Activated T-cell treated with anti-CD3 and anti-CD28 coated beads, Interleukin-2, amount 50 U/mL, for 24 hours (primary cell): Measurements from ENCODE around the gene ALOX5AP.

Experiments
- DNase-seq: peaks from one replicate; pipeline ENCODE4 v3.0.0-alpha.2; 2020
- H3K27ac Mint-ChIP-seq: 2 replicates; pipeline ENCODE4 v1.8.0; 2020; ENCODE audit warnings: mild to moderate bottlenecking, mixed read lengths
- H3K27me3 Mint-ChIP-seq: 2 replicates; pipeline ENCODE4 v1.8.0; 2020; ENCODE audit warnings: mixed read lengths
- H3K36me3 Mint-ChIP-seq: 2 replicates; pipeline ENCODE4 v1.8.0; 2020; ENCODE audit warnings: low read depth, mixed read lengths
- H3K4me1 Mint-ChIP-seq: 2 replicates; pipeline ENCODE4 v1.8.0; 2020; ENCODE audit warnings: low read depth, mixed read lengths
- H3K4me3 Mint-ChIP-seq: 2 replicates; pipeline ENCODE4 v1.8.0; 2020; ENCODE audit warnings: mild to moderate bottlenecking, moderate library complexity, mixed read lengths
- H3K9me3 Mint-ChIP-seq: 2 replicates; pipeline ENCODE4 v1.8.0; 2020; ENCODE audit warnings: mixed read lengths

ALOX5AP gene

DNA sequence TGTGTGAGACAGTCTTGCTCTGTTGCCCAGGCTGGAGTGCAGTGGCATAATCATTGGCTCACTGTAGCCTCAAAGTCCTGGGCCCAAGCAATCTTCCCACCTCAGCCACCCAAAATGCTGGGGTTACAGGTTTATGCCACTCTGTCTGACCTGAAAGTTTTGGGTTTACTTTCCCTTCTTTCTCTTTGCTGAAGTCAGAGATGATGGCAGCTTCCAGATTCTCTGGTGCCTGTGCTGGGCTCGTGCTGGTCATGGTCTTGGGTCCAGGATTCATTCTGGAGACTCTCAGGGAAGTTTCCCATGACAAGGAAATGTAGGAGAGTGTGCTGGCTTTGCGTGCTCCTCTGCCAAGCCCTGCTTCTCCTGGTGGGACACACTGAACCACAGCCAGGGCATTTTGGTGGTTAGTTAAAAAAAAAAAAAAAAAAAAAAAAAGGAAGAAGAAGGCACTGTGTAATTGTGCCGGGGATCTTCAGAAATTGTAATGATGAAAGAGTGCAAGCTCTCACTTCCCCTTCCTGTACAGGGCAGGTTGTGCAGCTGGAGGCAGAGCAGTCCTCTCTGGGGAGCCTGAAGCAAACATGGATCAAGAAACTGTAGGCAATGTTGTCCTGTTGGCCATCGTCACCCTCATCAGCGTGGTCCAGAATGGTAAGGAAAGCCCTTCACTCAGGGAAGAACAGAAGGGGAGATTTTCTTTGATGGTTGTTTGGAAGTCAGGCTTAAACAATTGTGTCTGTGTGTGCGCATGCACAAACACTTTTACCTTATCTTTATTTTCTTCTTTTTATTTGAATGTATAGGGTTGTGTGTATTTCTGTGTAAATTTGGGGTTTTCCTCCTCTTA is at the start of gene ALOX5AP:
ALOX5AP (plus strand) TSS at position 519 of the 847 bp plus-strand sequence; CDS start at position 582, 63 bp downstream.
- Mint-ChIP-seq H3K4me1 (peaks cover 64% of the 10 kb centered on the region), H3K27ac (peak within 1 kb of the TSS; percentile 92), H3K36me3 (peaks cover 1% of the 10 kb centered on the region), H3K27me3 (no peaks in the 10 kb centered on the region), H3K4me3 (peak within 1 kb of the TSS; percentile 80), H3K9me3 (no peaks in the 10 kb centered on the region)
- DNase-seq: peak; percentile 50

GRCh38 chr13:30685987-30686386 is 49.4 kb upstream of the ALOX5AP start:
- Mint-ChIP-seq H3K27me3 (peaks cover 4% of the 10 kb centered on the region), H3K27ac (no peak overlapping the region), H3K36me3 (no peaks in the 10 kb centered on the region), H3K4me3 (no peak overlapping the region), H3K4me1 (peaks cover 8% of the 10 kb centered on the region), H3K9me3 (peaks cover 4% of the 10 kb centered on the region)
- no peak for DNase-seq

- DNase-seq: no peak
- Mint-ChIP-seq H3K4me1 (peaks cover 8% of the 10 kb centered on the region), H3K9me3 (peaks cover 4% of the 10 kb centered on the region), H3K36me3 (no peaks in the 10 kb centered on the region), H3K4me3 (no peak overlapping the region), H3K27ac (no peak overlapping the region), H3K27me3 (peaks cover 4% of the 10 kb centered on the region)
Measured at GRCh38 chr13:30687601-30688000, 47.7 kb upstream of the ALOX5AP start.

- Mint-ChIP-seq H3K9me3 (peaks cover 4% of the 10 kb centered on the region), H3K27ac (no peak overlapping the region), H3K36me3 (no peaks in the 10 kb centered on the region), H3K4me1 (peaks cover 8% of the 10 kb centered on the region), H3K4me3 (no peak overlapping the region), H3K27me3 (peaks cover 7% of the 10 kb centered on the region)
- no peak for DNase-seq
Measured at GRCh38 chr13:30689752-30690151, 45.6 kb upstream of the ALOX5AP start.

- H3K27me3 Mint-ChIP-seq: peaks cover 10% of the 10 kb centered on the region
- H3K27ac Mint-ChIP-seq: peak overlapping the region; percentile 26
- peak overlapping the region; percentile 58 for H3K4me3 Mint-ChIP-seq
- DNase-seq: no peak
- peaks cover 8% of the 10 kb centered on the region for H3K4me1 Mint-ChIP-seq
- H3K36me3 Mint-ChIP-seq: no peaks in the 10 kb centered on the region
- H3K9me3 Mint-ChIP-seq: peaks cover 4% of the 10 kb centered on the region
Measured at GRCh38 chr13:30690282-30691188, 44.8 kb upstream of the ALOX5AP start.

DNA sequence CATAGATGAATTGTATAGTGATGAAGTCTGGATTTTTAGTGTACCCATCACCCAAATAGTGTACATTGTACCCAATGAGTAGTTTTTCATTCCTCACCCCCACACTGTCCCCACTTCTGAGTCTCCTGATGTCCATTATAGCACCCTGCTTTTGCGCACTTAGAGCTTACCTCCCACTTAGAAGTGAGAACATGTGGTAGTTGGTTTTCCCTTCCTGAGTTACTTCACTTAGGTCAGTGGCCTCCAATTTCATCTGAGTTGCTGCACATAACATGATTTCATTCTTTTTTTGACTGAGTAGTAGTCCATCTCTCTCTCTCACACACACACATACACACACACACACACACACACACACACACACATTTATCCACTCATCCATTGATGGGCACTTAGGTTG is 43.2 kb upstream of the ALOX5AP start:
- Mint-ChIP-seq H3K4me1 (peaks cover 20% of the 10 kb centered on the region), H3K27ac (no peak overlapping the region), H3K36me3 (no peaks in the 10 kb centered on the region), H3K4me3 (no peak overlapping the region), H3K9me3 (peaks cover 4% of the 10 kb centered on the region), H3K27me3 (peaks cover 22% of the 10 kb centered on the region)
- DNase-seq: no peak

GRCh38 chr13:30696278-30697176 is 38.8 kb upstream of the ALOX5AP start:
- Mint-ChIP-seq H3K4me3 (no peak overlapping the region), H3K9me3 (no peaks in the 10 kb centered on the region), H3K27me3 (peaks cover 25% of the 10 kb centered on the region), H3K36me3 (no peaks in the 10 kb centered on the region), H3K27ac (no peak overlapping the region), H3K4me1 (peaks cover 18% of the 10 kb centered on the region)
- DNase-seq: no peak

DNA sequence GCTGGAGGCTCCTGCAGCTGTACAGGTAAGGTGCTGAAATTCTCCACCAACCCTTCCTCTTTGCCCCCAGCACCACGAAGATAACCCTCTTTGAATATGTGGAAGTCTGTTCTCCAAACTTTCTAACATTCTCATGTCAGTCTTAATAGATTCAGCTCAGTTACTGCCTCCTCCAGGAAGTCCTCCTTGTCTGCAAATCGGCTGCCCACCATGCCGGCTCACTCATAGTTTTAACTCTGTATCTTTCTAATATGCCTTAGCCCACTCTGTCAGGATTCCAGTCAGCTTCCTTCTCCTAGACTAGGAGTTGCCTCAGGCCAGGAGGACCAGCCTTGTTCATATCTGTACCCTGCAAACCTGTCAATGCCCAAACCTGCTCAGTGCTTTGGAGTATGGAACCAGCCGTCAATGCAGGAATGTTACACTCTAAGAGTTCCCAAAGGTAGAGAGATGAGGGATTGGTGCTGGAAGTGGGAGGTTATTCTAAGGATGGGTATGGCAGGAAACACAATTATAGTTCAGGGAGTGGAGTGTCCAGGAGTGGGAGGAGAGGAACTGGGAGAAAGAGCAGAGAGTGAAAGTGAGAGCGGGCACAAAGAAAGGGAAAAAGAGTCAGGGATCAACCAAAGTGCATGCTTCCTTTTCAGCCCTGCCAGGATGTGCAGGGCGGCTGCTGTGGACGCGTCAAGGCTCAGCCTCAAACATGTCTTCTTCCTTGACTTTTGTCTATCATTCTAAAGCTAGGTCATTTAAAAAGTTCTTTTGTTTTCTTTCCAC is 38.0 kb upstream of the ALOX5AP start:
- no peak overlapping the region for H3K4me3 Mint-ChIP-seq
- DNase-seq: no peak
- peaks cover 18% of the 10 kb centered on the region for H3K4me1 Mint-ChIP-seq
- H3K36me3 Mint-ChIP-seq: no peaks in the 10 kb centered on the region
- H3K27ac Mint-ChIP-seq: no peak overlapping the region
- H3K27me3 Mint-ChIP-seq: peaks cover 25% of the 10 kb centered on the region
- no peaks in the 10 kb centered on the region for H3K9me3 Mint-ChIP-seq

DNA sequence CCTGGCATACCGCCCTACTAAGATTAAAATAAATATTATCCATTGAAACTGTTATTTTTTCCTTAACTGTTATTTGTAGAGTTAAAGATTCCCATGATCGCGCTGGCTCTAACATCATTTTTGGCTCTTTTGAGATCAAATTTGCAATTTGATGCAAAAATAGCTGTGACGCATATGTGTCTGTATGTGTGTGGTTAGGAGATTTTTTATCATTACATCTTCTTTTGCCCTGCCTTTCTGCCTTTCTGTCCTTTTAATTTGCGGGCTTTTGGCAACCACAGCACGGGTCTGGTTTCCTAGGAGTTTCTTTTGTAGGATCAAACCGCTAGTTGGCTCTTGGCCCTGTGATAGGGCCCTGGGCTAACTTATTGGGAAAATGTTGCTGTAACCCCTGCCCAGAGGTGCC is 37.3 kb upstream of the ALOX5AP start:
- no peaks in the 10 kb centered on the region for H3K9me3 Mint-ChIP-seq
- no peak for DNase-seq
- no peaks in the 10 kb centered on the region for H3K36me3 Mint-ChIP-seq
- peaks cover 18% of the 10 kb centered on the region for H3K4me1 Mint-ChIP-seq
- H3K27me3 Mint-ChIP-seq: peaks cover 25% of the 10 kb centered on the region
- no peak overlapping the region for H3K4me3 Mint-ChIP-seq
- H3K27ac Mint-ChIP-seq: no peak overlapping the region

- Mint-ChIP-seq H3K9me3 (no peaks in the 10 kb centered on the region), H3K27ac (no peak overlapping the region), H3K4me3 (no peak overlapping the region), H3K27me3 (peaks cover 25% of the 10 kb centered on the region), H3K36me3 (no peaks in the 10 kb centered on the region), H3K4me1 (peaks cover 18% of the 10 kb centered on the region)
- no peak for DNase-seq
Measured at GRCh38 chr13:30698488-30699005, 36.8 kb upstream of the ALOX5AP start.

DNA sequence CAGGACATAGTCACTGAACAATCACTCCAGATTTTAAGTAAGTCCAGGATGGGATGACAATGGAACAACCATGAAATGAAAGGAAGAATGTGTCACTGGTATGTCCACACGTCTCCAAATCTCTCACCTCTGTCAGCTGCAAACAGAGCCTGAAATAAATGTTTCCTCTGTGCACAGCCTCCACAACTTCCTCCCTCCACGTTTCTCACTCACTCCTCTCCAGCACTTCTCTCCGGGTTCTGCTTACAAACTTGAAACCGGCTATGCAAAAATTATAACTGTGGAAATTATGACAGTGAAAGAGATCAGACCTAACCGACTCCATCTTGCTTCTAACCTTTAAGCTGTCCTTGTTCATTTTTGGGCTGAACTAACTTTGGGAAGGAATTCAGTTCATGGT is 35.0 kb upstream of the ALOX5AP start:
- no peak overlapping the region for H3K27ac Mint-ChIP-seq
- H3K9me3 Mint-ChIP-seq: no peaks in the 10 kb centered on the region
- no peak for DNase-seq
- no peaks in the 10 kb centered on the region for H3K36me3 Mint-ChIP-seq
- no peak overlapping the region for H3K4me3 Mint-ChIP-seq
- peaks cover 18% of the 10 kb centered on the region for H3K4me1 Mint-ChIP-seq
- peaks cover 20% of the 10 kb centered on the region for H3K27me3 Mint-ChIP-seq

GRCh38 chr13:30702006-30702405 is 33.3 kb upstream of the ALOX5AP start:
- DNase-seq: no peak
- Mint-ChIP-seq H3K36me3 (no peaks in the 10 kb centered on the region), H3K27me3 (peaks cover 8% of the 10 kb centered on the region), H3K4me1 (peaks cover 6% of the 10 kb centered on the region), H3K4me3 (no peak overlapping the region), H3K27ac (no peak overlapping the region), H3K9me3 (no peaks in the 10 kb centered on the region)

GRCh38 chr13:30704596-30704995 is 30.7 kb upstream of the ALOX5AP start:
- Mint-ChIP-seq H3K9me3 (no peaks in the 10 kb centered on the region), H3K27ac (no peak overlapping the region), H3K27me3 (no peaks in the 10 kb centered on the region), H3K36me3 (no peaks in the 10 kb centered on the region), H3K4me1 (peaks cover 6% of the 10 kb centered on the region), H3K4me3 (no peak overlapping the region)
- no peak for DNase-seq
